Small intestine (tissue), 7 donors: Measurements from ENCODE around the gene GAL3ST3. TPM values are rescaled to one million over a fixed set of nuclear protein-coding genes. Genes with fewer than 3 reads are reported as not detected.
A peak's percentile ranks its signal among the peaks of the same experiment; 100 is the strongest.

Experiments used
- DNase-seq, 2 donors: peaks; one replicate each; pipeline versions ENCODE4 v3.0.0 to v3.0.0-alpha.2; 2013
- FAIRE-seq: peaks from 2 replicates; lab custom pipeline; 2012; peaks lifted over from hg19 to GRCh38; lab: Jason Lieb, UNC
- H3K27ac ChIP-seq, 3 donors: one replicate each; pipeline ENCODE4 v1.5.1; 2013; ENCODE audit warnings: low read length in 2 of 3, mild to moderate bottlenecking in 2 of 3, control low read depth in 1 of 3, inconsistent platforms in 1 of 3, low read depth in 1 of 3, moderate library complexity in 1 of 3
- H3K27me3 ChIP-seq, 3 donors: one replicate each; pipeline ENCODE4 v1.6.1; 2013; ENCODE audit warnings: low read length in 3 of 3, inconsistent platforms in 1 of 3; ENCODE audit not compliant: control insufficient read depth in 3 of 3, insufficient read depth in 3 of 3
- H3K36me3 ChIP-seq, 3 donors: one replicate each; pipeline ENCODE4 v1.6.1; 2013; ENCODE audit warnings: low read length in 3 of 3, inconsistent platforms in 1 of 3, low read depth in 1 of 3, mild to moderate bottlenecking in 1 of 3, moderate library complexity in 1 of 3; ENCODE audit not compliant: control insufficient read depth in 3 of 3, insufficient read depth in 2 of 3
- H3K4me1 ChIP-seq, 3 donors: one replicate each; pipeline ENCODE4 v1.6.1; 2013; ENCODE audit warnings: low read length in 2 of 3, inconsistent platforms in 1 of 3, low read depth in 1 of 3, mild to moderate bottlenecking in 1 of 3, moderate library complexity in 1 of 3; ENCODE audit not compliant: control insufficient read depth in 3 of 3, insufficient read depth in 2 of 3
- H3K4me3 ChIP-seq, 3 donors: one replicate each; pipeline ENCODE4 v1.5.1; 2013; ENCODE audit warnings: low read length in 3 of 3, control low read depth in 1 of 3, inconsistent platforms in 1 of 3, low read depth in 1 of 3, mild to moderate bottlenecking in 1 of 3, moderate library complexity in 1 of 3
- H3K9me3 ChIP-seq, 2 donors: one replicate each; pipeline ENCODE4 v1.6.1; 2013; ENCODE audit warnings: low read depth in 1 of 2, low read length in 1 of 2; ENCODE audit not compliant: control insufficient read depth in 2 of 2, insufficient read depth in 1 of 2
- WGBS, 3 donors: extraction: QIAGEN DNeasy Blood & Tissue Kit; methylation state at CpG; one replicate each; pipeline ENCODE4 v1.1.7; 2013; 5-methylcytosine and 5-hydroxymethylcytosine counted together
- polyA plus RNA-seq, 4 donors: library from polyadenylated mRNA; stranded (reverse) in 3 of 4; unstranded in 1 of 4; fragments of 200-250 nt in 3 of 4; fragments of 120-200 nt in 1 of 4; gene quantifications; one replicate each; pipeline versions ENCODE4 v1.2.1 to v1.2.3, GENCODE V29; 2013
- donor health status: healthy with polysubstance abuse.
- donor health status: control.
- donor health status: control.
- donor health status: Bipolar disorder and iron deficiency.
- donor health status: healthy.

The GAL3ST3 gene
- polyA plus RNA-seq, 4 donors: 0.12 TPM; not detected in 3

- Histone ChIP-seq H3K4me1 (peaks cover 2 to 17% (median 4%) of the 10 kb centered on the region in 3 donors), H3K9me3 (no peaks in the 10 kb centered on the region), H3K27me3 (no peaks in the 10 kb centered on the region), H3K4me3 (no peak overlapping the region), H3K27ac (no peak overlapping the region), H3K36me3 (peaks cover 14 to 58% (median 33%) of the 10 kb centered on the region in 3 donors)
- DNase-seq (no peak), FAIRE-seq (no peak)
- WGBS, 3 donors: 92 to 97% (median 97%) methylated on average over 6 to 7 of the region's 7 CpGs
These were observed 6.1 kb upstream of the GAL3ST3 start for GRCh38 chr11:66055021-66055420.

GRCh38 chr11:66052664-66052982, 3.7 kb upstream of the GAL3ST3 start:
- Histone ChIP-seq H3K4me1 (peaks cover 2 to 17% (median 4%) of the 10 kb centered on the region in 3 donors), H3K36me3 (peaks cover 6 to 36% (median 13%) of the 10 kb centered on the region in 3 donors), H3K9me3 (no peaks in the 10 kb centered on the region), H3K27me3 (peaks cover 0 to 19% (median 2%) of the 10 kb centered on the region in 3 donors), H3K27ac (peak overlapping the region; percentile 80 to 90 (median 85)), H3K4me3 (peak overlapping the region; percentile 80 to 98 (median 94))
- WGBS, 3 donors: 0 to 1% (median 1%) methylated on average over 17 of the region's 17 CpGs
- FAIRE-seq: no peak
- no peak for DNase-seq

- 0 to 1% (median 0%) methylated on average over 72 to 84 of the region's 84 CpGs for WGBS, 3 donors
These were observed 3.1 kb upstream of the GAL3ST3 start, which contains the start of gene SF3B2 for GRCh38 chr11:66051766-66052663. Gene SF3B2 (plus strand): TSS chr11:66052364. CDS start chr11:66052385, 21 bp downstream.

GRCh38 chr11:66051371-66051765, 2.4 kb upstream of the GAL3ST3 start:
- H3K4me1 ChIP-seq: peaks cover 2 to 21% (median 4%) of the 10 kb centered on the region in 3 donors
- H3K27ac ChIP-seq: peak overlapping the region; percentile 90 to 91 (median 90)
- FAIRE-seq (no peak), DNase-seq (no peak)
- 18 to 27% (median 25%) methylated on average over 12 of the region's 12 CpGs for WGBS, 3 donors
- H3K27me3 ChIP-seq: peaks cover 0 to 24% (median 2%) of the 10 kb centered on the region in 3 donors
- H3K36me3 ChIP-seq: peaks cover 3 to 24% (median 6%) of the 10 kb centered on the region in 3 donors
- no peaks in the 10 kb centered on the region for H3K9me3 ChIP-seq
- H3K4me3 ChIP-seq: peak overlapping the region; percentile 37 to 98 (median 57)

More at GRCh38 chr11:66051766-66052663, 3.1 kb upstream of the GAL3ST3 start, which contains the start of gene SF3B2:
- Histone ChIP-seq H3K9me3 (no peaks in the 10 kb centered on the region), H3K36me3 (peaks cover 6 to 30% (median 8%) of the 10 kb centered on the region in 3 donors), H3K27ac (peak within 1 kb of the TSS; percentile 90 to 91 (median 90)), H3K4me1 (peaks cover 2 to 17% (median 4%) of the 10 kb centered on the region in 3 donors), H3K4me3 (peak within 1 kb of the TSS; percentile 80 to 98 (median 94)), H3K27me3 (peaks cover 0 to 24% (median 2%) of the 10 kb centered on the region in 3 donors)
- peak; percentile 99 for DNase-seq
- FAIRE-seq: no peak

GRCh38 chr11:66050581-66051231, 1.7 kb upstream of the GAL3ST3 start:
- 56 to 84% (median 69%) methylated on average over 5 of the region's 5 CpGs for WGBS, 3 donors
- peaks cover 2 to 19% (median 6%) of the 10 kb centered on the region in 3 donors for H3K36me3 ChIP-seq
- H3K27ac ChIP-seq: peak overlapping the region; percentile 90 to 91 (median 90)
- H3K9me3 ChIP-seq: no peaks in the 10 kb centered on the region
- FAIRE-seq (no peak), DNase-seq (no peak)
- peaks cover 0 to 24% (median 2%) of the 10 kb centered on the region in 3 donors for H3K27me3 ChIP-seq
- peaks cover 2 to 24% (median 4%) of the 10 kb centered on the region in 3 donors for H3K4me1 ChIP-seq
- no peak overlapping the region for H3K4me3 ChIP-seq

GRCh38 chr11:66047541-66048365, 1.2 kb downstream of the GAL3ST3 start:
- 83 to 88% (median 85%) methylated on average over 11 of the region's 11 CpGs for WGBS, 3 donors

GRCh38 chr11:66046901-66047300, 2.1 kb downstream of the GAL3ST3 start:
- H3K27me3 ChIP-seq: peaks cover 0 to 28% (median 2%) of the 10 kb centered on the region in 3 donors
- 94 to 98% (median 96%) methylated on average over 3 of the region's 3 CpGs for WGBS, 3 donors
- H3K9me3 ChIP-seq: no peaks in the 10 kb centered on the region
- DNase-seq: no peak
- no peak overlapping the region for H3K4me3 ChIP-seq
- H3K4me1 ChIP-seq: peaks cover 0 to 18% (median 2%) of the 10 kb centered on the region in 3 donors
- FAIRE-seq: no peak
- H3K27ac ChIP-seq: no peak overlapping the region
- H3K36me3 ChIP-seq: no peaks in the 10 kb centered on the region

More at GRCh38 chr11:66047541-66048365, 1.2 kb downstream of the GAL3ST3 start:
- FAIRE-seq (no peak), DNase-seq (no peak)
- Histone ChIP-seq H3K4me1 (peaks cover 0 to 18% (median 2%) of the 10 kb centered on the region in 3 donors), H3K36me3 (no peaks in the 10 kb centered on the region), H3K4me3 (no peak overlapping the region), H3K9me3 (no peaks in the 10 kb centered on the region), H3K27me3 (peaks cover 0 to 28% (median 2%) of the 10 kb centered on the region in 3 donors), H3K27ac (no peak overlapping the region)
